Measurements from ENCODE around the gene LRRC25. TPM values are rescaled to one million over a fixed set of nuclear protein-coding genes. Genes with fewer than 3 reads are reported as not detected.

The LRRC25 gene
- 0.07 TPM in 1 of 2 replicates, not detected in the other for total RNA-seq (2014; rRNA removed; shearing (Covaris generic))

GRCh38 chr19:18397242-18398202 lies at the start of gene LRRC25:
Gene LRRC25 (minus strand): TSS chr19:18397622. CDS start chr19:18396963, 659 bp downstream.
- no peak for DNase-seq (ENCODE audit: low spot score)

- no peak for DNase-seq (ENCODE audit: low spot score)
Measured at GRCh38 chr19:18446811-18447359, 49.5 kb upstream of the LRRC25 start.

GRCh38 chr19:18446145-18446810 lies 48.9 kb upstream of the LRRC25 start:
- DNase-seq (ENCODE audit: low spot score) = peak; percentile 63

GRCh38 chr19:18445262-18445948 lies 48.0 kb upstream of the LRRC25 start:
- DNase-seq (ENCODE audit: low spot score) = no peak

- DNase-seq (ENCODE audit: low spot score) = no peak
Measured at GRCh38 chr19:18444513-18444912, 47.1 kb upstream of the LRRC25 start.

- DNase-seq (ENCODE audit: low spot score) = no peak
Measured at GRCh38 chr19:18443831-18444230, 46.4 kb upstream of the LRRC25 start.

- no peak for DNase-seq (ENCODE audit: low spot score)
Measured at GRCh38 chr19:18443406-18443805, 46.0 kb upstream of the LRRC25 start.

GRCh38 chr19:18442941-18443340 lies 45.5 kb upstream of the LRRC25 start:
- no peak for DNase-seq (ENCODE audit: low spot score)

GRCh38 chr19:18441804-18442788 lies 44.7 kb upstream of the LRRC25 start:
- DNase-seq (ENCODE audit: low spot score) = no peak

- no peak for DNase-seq (ENCODE audit: low spot score)
Measured at GRCh38 chr19:18440936-18441803, 43.7 kb upstream of the LRRC25 start.

GRCh38 chr19:18440415-18440877 lies 43.0 kb upstream of the LRRC25 start:
- DNase-seq (ENCODE audit: low spot score) = no peak

- DNase-seq (ENCODE audit: low spot score) = no peak
Measured at GRCh38 chr19:18439910-18440237, 42.5 kb upstream of the LRRC25 start.

- DNase-seq (ENCODE audit: low spot score) = no peak
Measured at GRCh38 chr19:18439025-18439909, 41.8 kb upstream of the LRRC25 start.

- DNase-seq (ENCODE audit: low spot score) = no peak
Measured at GRCh38 chr19:18438331-18439024, 41.1 kb upstream of the LRRC25 start.

GRCh38 chr19:18437491-18438330 lies 40.3 kb upstream of the LRRC25 start, which contains the start of gene ISYNA1:
Gene ISYNA1 (minus strand): TSS chr19:18438133. CDS start chr19:18437979, 154 bp downstream.
- no peak for DNase-seq (ENCODE audit: low spot score)

GRCh38 chr19:18436671-18437490 lies 39.5 kb upstream of the LRRC25 start:
- no peak for DNase-seq (ENCODE audit: low spot score)
